Fibroblast of skin of right biceps (primary cell): Measurements from ENCODE around the gene STK32C.

ENCODE experiments used
- DNase-seq: peaks from one replicate; pipeline ENCODE4 v3.0.0-alpha.2; 2013

Gene STK32C

DNA sequence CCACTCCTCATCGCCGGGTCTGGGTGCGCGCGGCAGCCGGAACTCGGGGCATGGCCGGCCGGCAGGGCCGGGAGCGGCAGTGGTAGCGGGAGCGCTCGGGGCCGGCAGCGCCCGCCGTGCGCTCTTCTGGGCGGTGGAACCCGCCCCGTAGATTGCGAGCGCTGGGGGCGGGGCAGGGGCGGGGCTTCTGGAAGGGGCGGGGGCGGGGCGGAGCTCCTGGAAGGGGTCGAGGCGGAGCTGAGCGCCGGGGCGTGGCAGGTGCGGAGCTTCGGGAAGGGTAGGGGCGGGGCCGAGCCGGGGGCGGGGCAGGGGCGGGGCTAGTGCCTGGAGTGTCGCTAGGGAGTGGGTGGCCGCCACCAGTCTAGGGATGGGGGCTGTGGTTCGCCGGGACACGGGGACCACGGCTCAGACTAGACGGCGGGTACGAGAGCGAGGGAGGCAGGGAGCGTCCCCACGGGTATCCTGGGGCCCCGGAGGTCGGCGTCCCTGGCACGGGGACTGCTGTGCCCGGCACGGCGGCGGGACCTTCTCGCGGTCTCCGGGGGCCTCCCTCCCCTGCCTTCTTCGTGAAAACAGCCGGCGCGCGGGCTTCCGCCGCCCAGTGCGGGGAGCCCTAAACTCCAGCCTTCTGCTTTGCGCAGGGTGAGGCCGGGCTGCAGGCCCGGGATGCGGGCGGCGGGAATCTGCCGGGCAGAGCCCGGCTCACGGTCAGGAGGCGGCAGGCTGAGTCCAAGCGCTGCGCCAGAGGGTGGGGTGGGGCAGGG, at the start of gene STK32C:
Gene STK32C (minus strand): TSS at position 128 of the 764 bp plus-strand sequence. CDS start 117 bp downstream, at position 11.
- peak; percentile 90 for DNase-seq

GRCh38 chr10:132356621-132357195, 49.0 kb upstream of the STK32C start:
- DNase-seq: no peak

DNA sequence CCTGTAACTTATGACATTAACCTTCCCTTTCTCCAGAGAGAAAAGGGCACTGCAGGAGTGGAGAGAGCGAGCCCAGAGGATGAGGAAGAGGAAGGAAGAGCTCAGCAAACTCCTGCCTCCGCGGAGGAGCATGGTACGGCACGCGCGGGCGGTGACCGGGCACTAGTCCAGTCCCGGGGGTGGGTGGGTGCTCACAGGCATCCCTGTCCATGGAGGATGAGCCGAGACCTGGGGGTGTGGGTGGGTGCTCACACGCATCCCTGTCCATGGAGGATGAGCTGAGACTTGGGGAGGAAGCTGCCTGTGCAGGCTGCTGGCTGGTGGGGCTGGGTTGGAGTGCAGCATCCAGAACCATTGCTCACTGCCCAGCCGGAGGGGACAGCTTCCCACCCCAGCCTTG, 48.0 kb upstream of the STK32C start:
- DNase-seq: no peak

GRCh38 chr10:132355297-132355696, 47.5 kb upstream of the STK32C start:
- no peak for DNase-seq

GRCh38 chr10:132354356-132355094, 46.8 kb upstream of the STK32C start:
- DNase-seq: no peak

DNA sequence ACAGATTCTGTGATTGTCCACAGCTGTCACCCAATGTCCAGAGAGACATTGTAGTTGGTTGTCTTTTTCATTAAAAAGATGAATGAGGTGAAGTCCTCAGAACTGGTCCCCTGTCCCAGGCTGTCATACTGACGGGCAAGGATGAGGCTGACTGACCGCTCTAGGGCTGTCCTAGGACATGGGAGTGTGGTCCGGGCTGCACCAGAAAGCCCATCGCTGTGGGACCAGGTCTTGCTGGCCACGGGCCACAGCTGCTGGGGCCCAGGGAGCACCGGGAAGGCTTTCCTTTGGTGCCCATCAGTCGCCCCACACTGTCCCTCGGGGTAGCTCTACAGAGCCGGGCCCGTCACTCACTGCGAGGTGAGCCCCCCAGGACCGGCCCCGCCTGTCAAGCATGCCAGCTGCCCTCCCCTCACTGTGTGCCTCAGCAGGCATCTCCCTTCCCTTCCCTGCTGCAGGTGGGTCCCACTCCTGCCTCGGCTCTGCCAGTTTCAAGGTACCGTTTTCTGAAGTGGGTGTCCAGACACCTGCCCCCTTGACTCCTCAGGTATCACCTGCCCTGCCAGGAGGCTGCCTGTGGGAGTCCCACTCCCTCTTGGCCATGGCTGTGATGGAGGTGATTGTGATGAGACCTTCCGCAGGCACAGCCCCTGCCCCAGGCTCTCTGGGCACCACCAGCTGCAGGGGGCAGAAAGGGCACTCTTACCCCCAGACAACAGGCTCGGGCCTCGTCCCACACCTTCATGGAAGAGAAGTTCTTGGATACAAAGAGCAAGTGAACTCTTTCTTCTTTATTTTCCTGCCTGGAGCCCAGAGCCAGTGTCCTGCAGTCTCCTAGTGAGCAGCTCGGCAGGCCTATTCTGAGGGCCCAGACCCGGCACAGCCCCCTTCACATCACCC, 46.0 kb upstream of the STK32C start:
- DNase-seq: no peak

- DNase-seq: peak; percentile 34
These were observed 44.9 kb upstream of the STK32C start for GRCh38 chr10:132352462-132353308.

DNA sequence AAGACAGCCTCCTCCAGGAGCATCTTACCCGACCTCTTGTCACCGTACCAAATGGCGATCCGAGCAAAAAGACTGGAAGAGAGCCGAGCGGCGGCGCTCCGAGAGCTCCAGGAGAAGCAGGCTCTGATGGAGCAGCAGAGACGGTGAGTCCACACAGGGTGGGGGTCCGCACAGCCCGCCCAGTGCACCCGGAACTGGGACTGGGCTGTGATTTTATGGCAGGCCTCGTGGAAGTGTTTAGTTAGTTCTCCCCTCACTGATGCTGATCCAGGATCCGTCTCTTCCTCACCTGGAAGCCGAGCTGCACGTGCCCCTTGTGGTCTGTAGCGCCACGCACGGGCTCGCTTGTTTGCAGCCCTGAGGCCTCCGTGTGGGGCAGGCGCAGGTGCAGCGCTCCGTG, 43.9 kb upstream of the STK32C start:
- no peak for DNase-seq

GRCh38 chr10:132350946-132351345, 43.2 kb upstream of the STK32C start:
- DNase-seq: no peak

DNA sequence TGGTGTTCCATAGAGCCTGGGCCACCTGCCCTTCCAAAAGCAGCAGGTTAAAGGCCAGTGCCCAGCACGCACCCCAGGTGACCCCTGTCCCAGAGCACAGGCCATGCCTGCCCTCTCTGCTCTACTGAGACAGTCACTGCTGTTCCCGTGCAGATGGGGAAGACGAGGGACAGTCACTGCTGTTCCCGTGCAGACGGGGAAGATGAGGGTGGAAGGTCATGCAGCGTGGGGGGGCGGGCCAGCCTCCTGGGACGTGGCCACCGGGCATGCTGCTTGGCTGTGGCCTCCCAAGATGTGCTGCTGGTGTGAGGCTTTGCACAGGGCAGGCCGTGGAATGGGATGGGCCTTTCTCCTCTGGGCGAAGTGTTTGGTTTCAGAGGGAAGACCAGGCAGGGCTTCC, 42.6 kb upstream of the STK32C start:
- DNase-seq: no peak

- DNase-seq: no peak
These were observed 42.0 kb upstream of the STK32C start for GRCh38 chr10:132349766-132350165.

- DNase-seq: no peak
These were observed 40.1 kb upstream of the STK32C start for GRCh38 chr10:132347931-132348267.

DNA sequence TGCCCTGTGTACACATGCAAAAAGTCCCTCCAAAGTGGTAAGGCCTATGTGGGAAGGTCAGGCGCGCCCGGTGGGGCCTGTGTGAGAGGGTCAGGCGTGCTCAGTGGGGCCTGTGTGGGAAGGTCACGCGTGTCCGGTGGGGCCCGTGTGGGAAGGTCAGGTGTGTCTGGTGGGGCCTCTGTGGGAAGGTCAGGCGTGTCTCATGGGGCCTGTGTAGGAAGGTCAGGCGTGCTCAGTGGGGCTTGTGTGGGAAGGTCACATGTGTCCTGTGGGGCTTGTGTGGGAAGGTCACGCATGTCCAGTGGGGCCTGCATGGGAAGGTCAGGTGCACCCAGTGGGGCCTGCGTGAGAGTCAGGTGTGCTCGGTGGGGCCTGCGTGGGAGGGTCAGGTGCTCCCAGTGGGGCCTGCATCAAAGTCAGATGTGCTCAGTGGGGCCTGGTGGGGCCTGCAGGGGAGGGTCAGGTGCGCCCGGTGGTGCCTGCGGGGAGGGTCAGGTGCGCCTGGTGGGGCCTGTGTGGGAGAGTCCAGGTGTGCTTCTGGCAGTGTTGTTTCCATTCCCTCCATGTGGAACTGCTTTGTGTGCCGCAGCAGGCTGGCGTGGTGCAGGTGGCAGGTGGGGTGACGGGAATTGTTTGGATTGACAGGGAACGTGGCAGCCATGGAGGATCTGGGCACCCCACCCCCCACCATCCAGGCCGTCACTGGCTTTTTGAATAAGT, 39.6 kb upstream of the STK32C start:
- DNase-seq: no peak

GRCh38 chr10:132346806-132347205, 39.1 kb upstream of the STK32C start:
- no peak for DNase-seq

DNA sequence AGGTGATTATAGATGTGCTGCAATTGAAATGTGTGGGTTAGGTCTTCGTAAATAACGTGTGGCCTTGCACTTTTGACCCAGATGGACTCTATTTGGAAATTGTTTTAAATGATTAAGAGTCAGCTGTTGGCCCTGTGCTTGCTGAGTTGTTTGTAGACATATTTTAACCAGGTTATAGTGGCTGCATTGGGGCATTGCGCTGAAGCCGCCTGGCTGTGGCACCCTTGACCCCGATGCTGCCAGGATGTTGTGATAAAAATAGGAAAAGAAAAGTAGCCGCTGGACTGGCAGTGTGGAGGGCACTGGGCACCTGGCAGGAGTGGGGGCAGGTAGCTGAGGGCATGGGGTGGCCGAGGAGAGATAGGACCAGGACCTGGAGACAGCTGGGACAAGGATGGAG, 37.6 kb upstream of the STK32C start:
- no peak for DNase-seq

DNA sequence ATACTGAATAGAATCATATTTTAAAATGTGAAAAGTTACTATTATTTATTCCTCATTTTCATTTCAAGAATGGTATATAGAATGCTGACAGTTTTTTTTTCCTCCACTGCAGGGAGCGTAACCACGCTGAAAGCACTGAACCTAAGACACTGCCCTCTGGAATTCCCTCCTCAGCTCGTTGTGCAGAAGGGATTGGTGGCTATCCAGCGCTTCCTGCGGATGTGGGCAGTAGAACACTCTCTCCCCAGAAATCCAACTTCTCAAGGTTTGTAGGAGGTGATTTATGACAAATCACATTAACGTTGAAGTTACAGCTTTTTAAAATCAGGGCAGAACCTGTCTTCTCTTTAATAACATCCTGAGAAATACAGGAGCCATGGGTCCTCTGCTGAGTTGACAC, 36.6 kb upstream of the STK32C start:
- DNase-seq: no peak

GRCh38 chr10:132342553-132342952, 34.8 kb upstream of the STK32C start:
- DNase-seq: no peak

DNA sequence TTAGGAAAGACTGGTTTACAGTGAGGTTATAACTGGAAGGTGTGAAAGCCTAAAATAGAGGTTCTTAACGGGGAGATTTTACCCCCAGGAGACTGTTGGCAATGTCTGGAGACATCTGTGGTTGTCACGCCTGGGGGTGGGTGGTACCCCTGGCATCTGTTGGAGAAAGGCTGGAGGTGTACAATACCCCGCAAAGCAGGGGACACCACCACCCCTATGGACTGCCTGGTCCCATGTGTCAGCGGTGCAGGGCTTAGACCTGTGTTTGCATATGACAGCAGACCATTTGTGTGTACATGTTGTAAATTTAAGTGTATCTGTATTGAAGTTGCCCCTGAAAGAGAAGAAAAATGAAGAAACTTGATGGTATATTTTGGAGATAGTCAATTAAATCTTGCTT, 34.0 kb upstream of the STK32C start:
- no peak for DNase-seq

DNA sequence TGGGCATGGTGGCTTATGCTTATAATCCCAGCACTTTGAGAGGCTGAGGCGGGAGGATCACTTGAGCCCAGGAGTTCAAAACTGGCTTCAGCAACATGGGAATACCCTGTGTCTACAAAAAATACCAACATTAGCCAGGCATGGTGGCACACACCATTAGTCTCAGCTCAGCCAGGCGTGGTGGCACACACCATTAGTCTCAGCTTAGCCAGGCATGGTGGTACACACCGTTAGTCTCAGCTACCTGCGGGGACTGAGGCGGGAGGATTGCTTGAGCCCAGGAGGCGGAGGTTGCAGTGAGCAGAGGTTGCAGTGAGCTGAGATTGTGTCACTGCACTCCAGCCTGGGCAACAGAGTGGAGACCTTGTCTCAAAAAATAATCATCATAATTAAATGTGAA, 33.3 kb upstream of the STK32C start:
- DNase-seq: no peak

- no peak for DNase-seq
These were observed 31.5 kb upstream of the STK32C start for GRCh38 chr10:132339276-132339675.

DNA sequence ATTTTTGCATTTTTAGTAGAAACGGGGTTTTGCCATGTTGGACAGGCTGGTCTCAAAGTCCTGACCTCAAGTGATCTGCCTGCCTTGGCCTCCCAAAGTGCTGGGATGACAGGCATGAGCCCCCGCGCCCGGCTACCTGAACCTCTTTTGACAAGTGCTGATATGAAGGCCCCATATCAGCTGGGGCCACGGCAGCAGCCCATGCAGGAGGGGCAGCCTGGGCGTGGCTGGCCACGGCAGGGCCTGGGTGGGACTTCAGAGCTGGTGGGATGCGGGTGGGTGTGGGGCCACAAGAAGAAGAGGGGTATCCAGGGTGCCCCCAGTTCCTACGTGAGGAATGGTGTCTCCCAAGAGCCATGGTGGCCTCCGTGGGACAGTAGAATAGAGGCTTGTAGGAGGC, 31.1 kb upstream of the STK32C start:
- no peak for DNase-seq
